Measurements from ENCODE around the gene AKAP13. TPM values are rescaled to one million over a fixed set of nuclear protein-coding genes. Genes with fewer than 3 reads are reported as not detected.

The AKAP13 gene
- total and polyA plus RNA-seq, 2 of the 8 experiments (the other 6 are each of a cell fraction or from before 2014, with no cell fraction given): 14.0 to 46.2 TPM

DNA sequence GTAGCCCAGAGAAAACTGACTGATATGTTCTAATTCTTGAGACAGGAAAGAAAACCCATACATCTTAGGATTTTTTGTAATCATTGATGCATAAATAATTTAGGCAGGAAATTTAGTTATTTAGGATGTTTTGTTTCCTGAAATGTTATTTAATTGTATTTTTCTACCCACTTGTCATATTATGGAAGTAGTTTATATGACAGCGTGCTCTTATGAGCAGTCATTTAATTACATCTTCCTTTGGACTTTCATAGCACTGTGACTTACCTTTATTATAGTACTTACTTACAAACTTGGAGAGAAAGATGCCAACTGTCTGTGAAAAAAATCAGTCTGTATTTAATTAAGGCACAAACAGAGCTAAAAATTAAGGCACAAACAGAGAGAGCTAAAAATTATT is 65.0 kb downstream of the AKAP13 start (continued):
- TF ChIP-seq, protein P1, sequence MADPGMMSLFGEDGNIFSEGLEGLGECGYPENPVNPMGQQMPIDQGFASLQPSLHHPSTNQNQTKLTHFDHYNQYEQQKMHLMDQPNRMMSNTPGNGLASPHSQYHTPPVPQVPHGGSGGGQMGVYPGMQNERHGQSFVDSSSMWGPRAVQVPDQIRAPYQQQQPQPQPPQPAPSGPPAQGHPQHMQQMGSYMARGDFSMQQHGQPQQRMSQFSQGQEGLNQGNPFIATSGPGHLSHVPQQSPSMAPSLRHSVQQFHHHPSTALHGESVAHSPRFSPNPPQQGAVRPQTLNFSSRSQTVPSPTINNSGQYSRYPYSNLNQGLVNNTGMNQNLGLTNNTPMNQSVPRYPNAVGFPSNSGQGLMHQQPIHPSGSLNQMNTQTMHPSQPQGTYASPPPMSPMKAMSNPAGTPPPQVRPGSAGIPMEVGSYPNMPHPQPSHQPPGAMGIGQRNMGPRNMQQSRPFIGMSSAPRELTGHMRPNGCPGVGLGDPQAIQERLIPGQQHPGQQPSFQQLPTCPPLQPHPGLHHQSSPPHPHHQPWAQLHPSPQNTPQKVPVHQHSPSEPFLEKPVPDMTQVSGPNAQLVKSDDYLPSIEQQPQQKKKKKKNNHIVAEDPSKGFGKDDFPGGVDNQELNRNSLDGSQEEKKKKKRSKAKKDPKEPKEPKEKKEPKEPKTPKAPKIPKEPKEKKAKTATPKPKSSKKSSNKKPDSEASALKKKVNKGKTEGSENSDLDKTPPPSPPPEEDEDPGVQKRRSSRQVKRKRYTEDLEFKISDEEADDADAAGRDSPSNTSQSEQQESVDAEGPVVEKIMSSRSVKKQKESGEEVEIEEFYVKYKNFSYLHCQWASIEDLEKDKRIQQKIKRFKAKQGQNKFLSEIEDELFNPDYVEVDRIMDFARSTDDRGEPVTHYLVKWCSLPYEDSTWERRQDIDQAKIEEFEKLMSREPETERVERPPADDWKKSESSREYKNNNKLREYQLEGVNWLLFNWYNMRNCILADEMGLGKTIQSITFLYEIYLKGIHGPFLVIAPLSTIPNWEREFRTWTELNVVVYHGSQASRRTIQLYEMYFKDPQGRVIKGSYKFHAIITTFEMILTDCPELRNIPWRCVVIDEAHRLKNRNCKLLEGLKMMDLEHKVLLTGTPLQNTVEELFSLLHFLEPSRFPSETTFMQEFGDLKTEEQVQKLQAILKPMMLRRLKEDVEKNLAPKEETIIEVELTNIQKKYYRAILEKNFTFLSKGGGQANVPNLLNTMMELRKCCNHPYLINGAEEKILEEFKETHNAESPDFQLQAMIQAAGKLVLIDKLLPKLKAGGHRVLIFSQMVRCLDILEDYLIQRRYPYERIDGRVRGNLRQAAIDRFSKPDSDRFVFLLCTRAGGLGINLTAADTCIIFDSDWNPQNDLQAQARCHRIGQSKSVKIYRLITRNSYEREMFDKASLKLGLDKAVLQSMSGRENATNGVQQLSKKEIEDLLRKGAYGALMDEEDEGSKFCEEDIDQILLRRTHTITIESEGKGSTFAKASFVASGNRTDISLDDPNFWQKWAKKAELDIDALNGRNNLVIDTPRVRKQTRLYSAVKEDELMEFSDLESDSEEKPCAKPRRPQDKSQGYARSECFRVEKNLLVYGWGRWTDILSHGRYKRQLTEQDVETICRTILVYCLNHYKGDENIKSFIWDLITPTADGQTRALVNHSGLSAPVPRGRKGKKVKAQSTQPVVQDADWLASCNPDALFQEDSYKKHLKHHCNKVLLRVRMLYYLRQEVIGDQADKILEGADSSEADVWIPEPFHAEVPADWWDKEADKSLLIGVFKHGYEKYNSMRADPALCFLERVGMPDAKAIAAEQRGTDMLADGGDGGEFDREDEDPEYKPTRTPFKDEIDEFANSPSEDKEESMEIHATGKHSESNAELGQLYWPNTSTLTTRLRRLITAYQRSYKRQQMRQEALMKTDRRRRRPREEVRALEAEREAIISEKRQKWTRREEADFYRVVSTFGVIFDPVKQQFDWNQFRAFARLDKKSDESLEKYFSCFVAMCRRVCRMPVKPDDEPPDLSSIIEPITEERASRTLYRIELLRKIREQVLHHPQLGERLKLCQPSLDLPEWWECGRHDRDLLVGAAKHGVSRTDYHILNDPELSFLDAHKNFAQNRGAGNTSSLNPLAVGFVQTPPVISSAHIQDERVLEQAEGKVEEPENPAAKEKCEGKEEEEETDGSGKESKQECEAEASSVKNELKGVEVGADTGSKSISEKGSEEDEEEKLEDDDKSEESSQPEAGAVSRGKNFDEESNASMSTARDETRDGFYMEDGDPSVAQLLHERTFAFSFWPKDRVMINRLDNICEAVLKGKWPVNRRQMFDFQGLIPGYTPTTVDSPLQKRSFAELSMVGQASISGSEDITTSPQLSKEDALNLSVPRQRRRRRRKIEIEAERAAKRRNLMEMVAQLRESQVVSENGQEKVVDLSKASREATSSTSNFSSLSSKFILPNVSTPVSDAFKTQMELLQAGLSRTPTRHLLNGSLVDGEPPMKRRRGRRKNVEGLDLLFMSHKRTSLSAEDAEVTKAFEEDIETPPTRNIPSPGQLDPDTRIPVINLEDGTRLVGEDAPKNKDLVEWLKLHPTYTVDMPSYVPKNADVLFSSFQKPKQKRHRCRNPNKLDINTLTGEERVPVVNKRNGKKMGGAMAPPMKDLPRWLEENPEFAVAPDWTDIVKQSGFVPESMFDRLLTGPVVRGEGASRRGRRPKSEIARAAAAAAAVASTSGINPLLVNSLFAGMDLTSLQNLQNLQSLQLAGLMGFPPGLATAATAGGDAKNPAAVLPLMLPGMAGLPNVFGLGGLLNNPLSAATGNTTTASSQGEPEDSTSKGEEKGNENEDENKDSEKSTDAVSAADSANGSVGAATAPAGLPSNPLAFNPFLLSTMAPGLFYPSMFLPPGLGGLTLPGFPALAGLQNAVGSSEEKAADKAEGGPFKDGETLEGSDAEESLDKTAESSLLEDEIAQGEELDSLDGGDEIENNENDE (IDR thresholded peaks at IDR 0.05; ENCODE audit: insufficient replicate concordance, low read length): no peak
- TF ChIP-seq POLR2A (IDR thresholded peaks at IDR 0.05; ENCODE audit: control extremely low read depth in 1 of 2, low read depth in 2 of 2, low read length in 2 of 2): no peak

All from H1 (cell line).